ENCODE results near the gene SLC12A1. TPM values are rescaled to one million over a fixed set of nuclear protein-coding genes. Genes with fewer than 3 reads are reported as not detected.
A peak's percentile ranks its signal among the peaks of the same experiment; 100 is the strongest.

SLC12A1 gene
- total and polyA plus RNA-seq, 2 experiments from 2014 or later = 0.57 to 0.59 TPM

GRCh38 chr15:48170981-48171380 is 35.1 kb upstream of the SLC12A1 start:
- H3K4me2 ChIP-seq = 0 out of 2 replicates have a peak overlapping the region, but pooled peaks have one; percentile 19
- H3K4me3 ChIP-seq = no peak overlapping the region
- peaks cover 95% of the 10 kb centered on the region for H3K79me2 ChIP-seq (replicated peaks; ENCODE audit: insufficient read depth)
- peaks cover 24% of the 10 kb centered on the region for H3K4me1 ChIP-seq (ENCODE audit: insufficient read depth)
- H4K20me1 ChIP-seq (replicated peaks; ENCODE audit: insufficient read depth) = 0 out of 2 replicates have a peak, but pooled peaks cover 14% of the 10 kb centered on the region
- peaks cover 45% of the 10 kb centered on the region for H3K4me1 Mint-ChIP-seq
- H3F3A ChIP-seq (replicated peaks; ENCODE audit: low read depth) = no peaks in the 10 kb centered on the region
- ATAC-seq (no peak; the same call in 2 of the 3 replicates), DNase-seq (ENCODE audit: low spot score) (no peak)
- H3K27ac Mint-ChIP-seq = no peak overlapping the region
- H3K27ac ChIP-seq (ENCODE audit: low read depth) = no peak overlapping the region
- no peaks in the 10 kb centered on the region for H3K9me3 Mint-ChIP-seq
- H2AFZ ChIP-seq = no peak overlapping the region
- 0 out of 2 replicates have a peak, but pooled peaks cover 4% of the 10 kb centered on the region for H3K36me3 ChIP-seq (ENCODE audit: insufficient read depth)
- no peaks in the 10 kb centered on the region for H3K27me3 ChIP-seq (ENCODE audit: insufficient read depth)
- no peaks in the 10 kb centered on the region for H3K27me3 Mint-ChIP-seq (ENCODE audit: insufficient read depth, low read depth, poor library complexity)
- no peaks in the 10 kb centered on the region for H3K9me2 ChIP-seq (ENCODE audit: insufficient read depth)
- TF ChIP-seq CREB1 (CRISPR knock-in tag; IDR thresholded peaks at IDR 0.05; ENCODE audit: low read depth) = no peak
- no peak for TF ChIP-seq POLR2AphosphoS5 (IDR thresholded peaks at IDR 0.05; ENCODE audit: low read depth)
- TF ChIP-seq CTCF (conservative IDR thresholded peaks at IDR 0.05; ENCODE audit: low read depth in 2 of 2) = no peak
- TF ChIP-seq ZNF462 (CRISPR knock-in tag; IDR thresholded peaks at IDR 0.05) = no peak
- H3K4me3 Mint-ChIP-seq = no peak overlapping the region
- peaks cover 23% of the 10 kb centered on the region; the same call in 2 of the 3 replicates for H3K36me3 Mint-ChIP-seq (ENCODE audit: low read depth)

All from GM23338 (cell line).